Glomerular endothelial cell (primary cell): ENCODE measurements around the gene TNFSF8. TPM values are rescaled to one million over a fixed set of nuclear protein-coding genes. Genes with fewer than 3 reads are reported as not detected.

Experiments used
- total RNA-seq: library from RNA; depleted of rRNA; stranded (reverse); fragments of >200 nt; gene quantifications from 2 replicates; pipeline ENCODE4 v1.2.3, GENCODE V29; 2015

Gene TNFSF8
- total RNA-seq, 1 donor from 2014 or later, result not detected

Other genes with a start within 250 kb of the TNFSF8 start
- not detected in 2 replicates for gene TEX48, start 248.4 kb downstream of the TNFSF8 start, total RNA-seq
- 48.1 and 54.9 TPM in 2 replicates for gene TNFSF15, start 124.6 kb downstream of the TNFSF8 start, total RNA-seq
- 27.0 and 56.0 TPM in 2 replicates for gene TNC, start 187.6 kb upstream of the TNFSF8 start, total RNA-seq